GM10248 (cell line): ENCODE data around the gene TMEM97.

ENCODE experiments used
- CTCF ChIA-PET: fragments of 300-600 bp; sonication (Branson Sonifier 250); formaldehyde crosslinking; extraction: SDS; loops from one replicate; lab custom pipeline; 2021; ENCODE audit warnings: antibody characterized with exemption; lab: Yijun Ruan, JAX
- POLR2A ChIA-PET: fragments of 350-650 bp; sonication (Branson Sonifier 250); formaldehyde crosslinking; extraction: SDS; loops from one replicate; lab custom pipeline; 2020; ENCODE audit warnings: antibody characterized with exemption; lab: Yijun Ruan, JAX
- DNase-seq: peaks from one replicate; pipeline ENCODE4 v3.0.0; 2012; ENCODE audit errors: extremely low spot score
- TF ChIP-seq, protein P1 (sequence below): IDR thresholded peaks from 2 replicates; pipeline ENCODE4 v1.5.1; 2012; ENCODE audit warnings: mild to moderate bottlenecking, low read depth; ENCODE audit errors: extremely low read depth, missing control alignments, control extremely low read depth

Gene TMEM97

DNA sequence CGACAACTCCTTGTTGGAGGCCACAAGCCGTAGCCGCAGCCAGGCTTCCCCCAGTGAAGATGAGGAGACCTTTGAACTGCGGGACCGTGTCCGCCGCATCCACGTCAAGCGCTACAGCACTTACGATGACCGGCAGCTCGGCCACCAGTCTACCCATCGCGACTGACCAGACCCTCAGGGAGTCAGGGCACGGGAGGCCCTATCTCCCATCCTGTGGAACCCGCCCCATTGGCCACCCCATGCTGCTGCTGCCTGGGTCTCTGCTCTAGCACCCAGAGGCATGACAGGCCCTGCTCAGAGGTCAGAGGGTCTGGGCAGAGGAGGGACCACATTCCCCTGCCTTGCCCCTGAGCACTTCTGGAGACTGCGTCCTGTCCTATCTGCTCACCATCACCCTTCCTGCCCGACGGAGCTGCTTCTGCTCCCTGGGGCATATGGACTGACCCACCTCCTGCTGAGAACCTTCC is 25.5 kb downstream of the TMEM97 start:
- DNase-seq: no peak
- TF ChIP-seq, protein P1, sequence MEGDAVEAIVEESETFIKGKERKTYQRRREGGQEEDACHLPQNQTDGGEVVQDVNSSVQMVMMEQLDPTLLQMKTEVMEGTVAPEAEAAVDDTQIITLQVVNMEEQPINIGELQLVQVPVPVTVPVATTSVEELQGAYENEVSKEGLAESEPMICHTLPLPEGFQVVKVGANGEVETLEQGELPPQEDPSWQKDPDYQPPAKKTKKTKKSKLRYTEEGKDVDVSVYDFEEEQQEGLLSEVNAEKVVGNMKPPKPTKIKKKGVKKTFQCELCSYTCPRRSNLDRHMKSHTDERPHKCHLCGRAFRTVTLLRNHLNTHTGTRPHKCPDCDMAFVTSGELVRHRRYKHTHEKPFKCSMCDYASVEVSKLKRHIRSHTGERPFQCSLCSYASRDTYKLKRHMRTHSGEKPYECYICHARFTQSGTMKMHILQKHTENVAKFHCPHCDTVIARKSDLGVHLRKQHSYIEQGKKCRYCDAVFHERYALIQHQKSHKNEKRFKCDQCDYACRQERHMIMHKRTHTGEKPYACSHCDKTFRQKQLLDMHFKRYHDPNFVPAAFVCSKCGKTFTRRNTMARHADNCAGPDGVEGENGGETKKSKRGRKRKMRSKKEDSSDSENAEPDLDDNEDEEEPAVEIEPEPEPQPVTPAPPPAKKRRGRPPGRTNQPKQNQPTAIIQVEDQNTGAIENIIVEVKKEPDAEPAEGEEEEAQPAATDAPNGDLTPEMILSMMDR: no peak
- ChIA-PET CTCF (interaction anchor here (0.9 to 2.5 kb wide), 2 partner anchors 8 to 13 kb away, joined by 3 to 8 read pairs; partner anchors contain the start of gene POLDIP2), POLR2A (no interaction called here)

DNA sequence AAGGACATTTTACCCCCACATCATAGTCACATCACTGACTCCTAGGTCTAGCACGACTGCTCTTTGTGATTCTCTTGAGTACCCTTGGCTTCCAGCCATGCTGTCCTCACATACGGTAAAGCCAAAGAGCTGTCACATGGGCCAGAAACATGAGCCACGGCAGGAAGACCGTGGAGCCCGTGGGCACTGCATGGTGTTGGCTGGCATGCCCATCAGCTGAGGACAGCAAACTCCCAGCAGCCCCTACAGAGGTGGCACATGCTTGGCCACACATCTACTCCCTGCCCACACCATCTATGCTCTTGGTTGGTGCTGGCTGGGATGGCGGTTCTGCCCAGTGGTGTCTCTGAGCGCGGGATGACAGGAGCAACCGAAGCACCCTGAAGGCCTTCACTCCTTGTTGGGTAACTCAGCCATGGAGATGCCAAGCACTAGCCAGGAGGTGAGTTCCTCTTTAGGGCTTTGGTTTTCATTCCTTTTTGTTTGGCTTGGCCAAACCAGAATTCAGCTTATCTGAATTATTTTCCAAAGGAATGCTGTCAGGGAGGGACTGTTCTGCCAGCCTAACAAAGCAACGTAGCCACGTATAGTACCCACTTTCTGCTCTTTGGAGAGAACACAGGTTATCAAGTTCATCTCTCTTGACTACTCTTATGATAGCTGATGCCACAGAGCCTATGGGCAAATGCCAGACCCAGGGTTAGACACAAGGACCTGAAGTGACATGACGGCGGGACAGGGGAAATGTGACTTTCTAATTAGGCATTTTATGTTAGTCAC is 26.6 kb downstream of the TMEM97 start:
- no peak for DNase-seq
- POLR2A ChIA-PET: interaction anchor here (0.8 kb wide), 1 partner anchor 15 kb away, joined by 3 read pairs; no protein-coding TSS in a partner anchor

DNA sequence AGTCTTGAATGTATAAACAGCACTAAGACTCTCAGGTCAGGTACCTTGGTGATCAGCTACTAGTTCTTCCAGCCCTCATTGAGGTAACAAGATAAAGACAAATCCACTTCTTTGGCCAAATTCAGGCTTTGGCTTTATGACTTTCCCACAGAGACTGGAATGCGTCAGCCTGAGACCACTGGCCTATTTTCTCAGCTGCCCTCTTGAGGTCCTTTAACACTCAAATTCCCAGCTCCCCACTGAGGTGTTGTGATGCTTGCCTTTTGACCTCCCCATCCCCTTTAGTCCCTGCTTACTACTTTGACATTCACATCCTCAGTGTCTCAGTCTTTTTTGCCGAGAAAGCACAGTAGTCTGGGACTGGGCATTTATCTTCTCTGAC is 27.2 kb downstream of the TMEM97 start:
- DNase-seq: no peak
- ChIA-PET POLR2A (interaction anchor here (0.8 to 2.4 kb wide), 2 partner anchors 11 to 16 kb away, joined by 3 to 13 read pairs; partner anchors contain the start of genes IFT20 and TNFAIP1), CTCF (interaction anchor here (0.7 to 3.8 kb wide), 4 partner anchors 8 to 107 kb away, joined by 3 to 18 read pairs (median 6); partner anchors contain the start of genes IFT20 and TNFAIP1)
- TF ChIP-seq, protein P1: no peak

More for the DNA sequence above, 26.6 kb downstream of the TMEM97 start:
- TF ChIP-seq, protein P1: no peak
- CTCF ChIA-PET: interaction anchor here (0.9 to 3.8 kb wide), 5 partner anchors 9 to 106 kb away, joined by 3 to 18 read pairs (median 7); partner anchors contain the start of genes IFT20, POLDIP2 and TNFAIP1

DNA sequence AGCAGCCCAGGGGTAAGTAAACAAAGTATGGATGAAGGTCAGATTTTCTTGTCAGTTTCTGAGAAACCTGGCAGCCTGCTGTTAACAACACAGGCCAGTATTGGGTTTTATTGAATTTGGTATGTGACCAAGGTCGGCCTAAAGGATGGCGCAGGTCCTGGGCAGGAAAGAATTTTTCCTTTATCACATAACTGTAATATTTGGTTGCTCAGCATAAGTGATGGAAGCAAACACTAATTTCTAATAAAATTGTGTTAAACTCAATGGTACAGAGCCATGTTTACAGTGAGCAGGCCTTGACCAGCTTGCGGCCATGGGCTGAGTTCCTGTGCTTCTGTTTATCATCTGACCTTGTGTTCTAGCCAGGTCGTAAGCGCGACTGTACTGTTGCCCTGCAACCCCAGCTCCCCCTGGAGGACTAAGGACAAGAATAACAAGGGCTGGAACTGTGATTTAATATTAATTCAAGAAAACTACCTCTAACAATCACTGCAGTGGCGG is 27.8 kb downstream of the TMEM97 start:
- CTCF ChIA-PET: interaction anchor here (0.7 to 3.8 kb wide), 5 partner anchors 8 to 113 kb away, joined by 3 to 18 read pairs (median 5); partner anchors contain the start of genes IFT20 and TNFAIP1
- TF ChIP-seq, protein P1: peak; percentile 21
- DNase-seq: no peak
- POLR2A ChIA-PET: interaction anchor here (0.8 to 2.4 kb wide), 2 partner anchors 12 to 16 kb away, joined by 3 to 13 read pairs; partner anchors contain the start of genes IFT20 and TNFAIP1

DNA sequence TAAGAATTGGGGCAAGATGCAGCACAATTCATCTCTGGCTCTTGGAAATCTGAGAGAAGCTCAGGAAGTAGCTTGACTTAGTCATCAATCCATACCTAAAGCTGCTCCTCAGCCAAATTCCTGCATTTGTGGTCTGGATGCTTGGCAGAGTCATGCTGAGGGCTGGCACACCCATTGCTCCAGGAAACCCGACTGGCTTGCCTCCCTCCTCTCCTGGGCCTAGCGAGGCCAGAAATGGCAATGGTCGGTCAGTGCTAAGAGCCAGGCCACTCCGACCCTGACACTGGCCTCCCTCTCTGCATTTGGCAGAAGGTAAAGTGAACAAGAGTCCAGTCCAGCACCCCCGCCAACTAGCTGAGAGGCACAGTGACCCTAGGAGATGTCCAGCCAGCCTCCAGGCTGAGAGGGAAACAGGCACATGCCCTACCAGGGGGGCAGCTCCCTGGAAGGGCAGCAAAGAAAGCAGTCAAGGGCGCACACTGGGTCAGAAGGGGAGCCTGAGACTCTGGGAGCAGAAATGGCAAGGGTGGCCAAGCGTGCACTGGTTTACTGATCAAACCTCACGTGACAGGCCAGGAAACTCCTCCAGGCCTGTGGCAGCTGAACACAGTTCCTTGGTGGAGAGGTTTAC is 28.4 kb downstream of the TMEM97 start:
- TF ChIP-seq, protein P1: no peak
- CTCF ChIA-PET: interaction anchor here (1.3 to 3.8 kb wide), 4 partner anchors 9 to 114 kb away, joined by 3 to 18 read pairs (median 6); partner anchors contain the start of genes IFT20 and TNFAIP1
- POLR2A ChIA-PET: interaction anchor here (2.4 kb wide), 1 partner anchor 12 kb away, joined by 13 read pairs; the partner anchor contains the start of genes IFT20 and TNFAIP1
- DNase-seq: no peak
